Endothelial cell of umbilical vein (primary cell): Measurements from ENCODE around the gene ATP2C2. TPM values are rescaled to one million over a fixed set of nuclear protein-coding genes. Genes with fewer than 3 reads are reported as not detected.

Experiments used
- BruUV-seq: library from RNA; stranded (reverse); fragments of 400-500 nt; replicated peaks from 2 replicates; lab custom pipeline; 2021; lab: Mats Ljungman, UMichigan
- CTCF ChIA-PET: fragments of 300-600, 350-600 bp; sonication (Branson Sonifier 250); formaldehyde crosslinking; loops from one replicate; lab custom pipeline; 2021; ENCODE audit warnings: antibody characterized with exemption, inconsistent platforms; lab: Charles Lee
- POLR2A ChIA-PET: fragments of 300-600, 350-600 bp; sonication (Branson Sonifier 250); formaldehyde crosslinking; loops from one replicate; lab custom pipeline; 2021; ENCODE audit warnings: antibody characterized with exemption, inconsistent platforms; lab: Charles Lee
- DNase-seq: peaks from one replicate; pipeline ENCODE4 v3.0.0-alpha.2; 2011; ENCODE audit warnings: low read depth, low spot score
- FAIRE-seq: peaks from 2 replicates; lab custom pipeline; 2011; peaks lifted over from hg19 to GRCh38; lab: Jason Lieb, UNC
- H2AFZ ChIP-seq: 2 replicates; pipeline ENCODE4 v1.6.0; 2012; ENCODE audit warnings: low read depth, low read length, control low read depth, inconsistent platforms
- H3K27ac ChIP-seq: 2 replicates; pipeline ENCODE4 v1.5.1; 2011; ENCODE audit warnings: low read depth, mild to moderate bottlenecking, control low read depth, low read length, moderate library complexity; ENCODE audit not compliant: insufficient read depth
- H3K27me3 ChIP-seq, 2 experiments: 2 replicates each; pipeline versions ENCODE4 v1.6.0 to v1.6.1; 2011; ENCODE audit warnings: low read length in 2 of 2, mixed read lengths in 1 of 2; ENCODE audit not compliant: control insufficient read depth in 2 of 2, insufficient read depth in 2 of 2
- H3K36me3 ChIP-seq, 2 experiments: 2 replicates in 1 of 2; 3 replicates in 1 of 2; pipeline ENCODE4 v1.5.1; 2011; ENCODE audit warnings: low read length in 2 of 2, mild to moderate bottlenecking in 1 of 2, moderate library complexity in 1 of 2; ENCODE audit not compliant: control insufficient read depth in 2 of 2, insufficient read depth in 2 of 2; ENCODE audit errors: extremely low read depth in 1 of 2
- H3K4me1 ChIP-seq: 3 replicates; pipeline ENCODE4 v1.5.1; 2011; ENCODE audit warnings: mild to moderate bottlenecking, low read length; ENCODE audit not compliant: control insufficient read depth, insufficient read depth; ENCODE audit errors: extremely low read depth
- H3K4me2 ChIP-seq: 2 replicates; pipeline ENCODE4 v1.6.1; 2011; ENCODE audit warnings: low read length, control low read depth, mixed read lengths; ENCODE audit not compliant: insufficient read depth
- H3K4me3 ChIP-seq, 3 experiments: fragments of 200-600 bp in 1 of 3; sonication (generic), shearing (Covaris generic) in 1 of 3; replicated peaks in 1 of 3; 2 replicates each; pipeline ENCODE4 v1.5.1; 2011 to 2016; ENCODE audit warnings: control low read depth in 3 of 3, low read length in 3 of 3, mild to moderate bottlenecking in 2 of 3, inconsistent platforms in 1 of 3, low read depth in 1 of 3, moderate library complexity in 1 of 3; ENCODE audit not compliant: insufficient read depth in 1 of 3
- H3K79me2 ChIP-seq: 2 replicates; pipeline ENCODE4 v1.6.0; 2012; ENCODE audit warnings: low read length, inconsistent platforms; ENCODE audit not compliant: control insufficient read depth, insufficient read depth
- H3K9ac ChIP-seq: replicated peaks from 2 replicates; pipeline ENCODE3; 2011; ENCODE audit warnings: low read length, control low read depth; ENCODE audit not compliant: insufficient read depth; ENCODE audit errors: extremely low read depth
- H3K9me1 ChIP-seq: replicated peaks from 3 replicates; pipeline ENCODE4 v1.6.0; 2011; ENCODE audit warnings: mild to moderate bottlenecking, low read length; ENCODE audit not compliant: control insufficient read depth, insufficient read depth; ENCODE audit errors: extremely low read depth
- H3K9me3 ChIP-seq: replicated peaks from 2 replicates; pipeline ENCODE4 v1.5.1; 2012; ENCODE audit warnings: low read length, inconsistent platforms; ENCODE audit not compliant: control insufficient read depth, insufficient read depth
- H4K20me1 ChIP-seq: replicated peaks from 2 replicates; pipeline ENCODE3; 2011; ENCODE audit warnings: mild to moderate bottlenecking, low read length; ENCODE audit not compliant: control insufficient read depth, insufficient read depth; ENCODE audit errors: extremely low read depth
- CTCF ChIP-seq, 2 donors: IDR thresholded peaks; 1 replicate in 1 of 2; 2 replicates in 1 of 2; pipeline ENCODE4 v1.5.1; 2011; ENCODE audit warnings: low read length in 2 of 2, mild to moderate bottlenecking in 2 of 2, moderate library complexity in 2 of 2, control low read depth in 1 of 2, inconsistent platforms in 1 of 2, low read depth in 1 of 2; ENCODE audit not compliant: insufficient read depth in 1 of 2; ENCODE audit errors: extremely low read depth in 1 of 2
- EZH2 ChIP-seq: IDR thresholded peaks from 2 replicates; pipeline ENCODE4 v1.6.1; 2012; ENCODE audit warnings: borderline replicate concordance, low read depth, mild to moderate bottlenecking, moderate library complexity, low read length, inconsistent platforms; ENCODE audit not compliant: severe bottlenecking
- FOS ChIP-seq: IDR thresholded peaks from 2 replicates; pipeline ENCODE4 v1.6.1; 2011; ENCODE audit warnings: mild to moderate bottlenecking, low read length, moderate library complexity, borderline replicate concordance; ENCODE audit not compliant: insufficient read depth
- GATA2 ChIP-seq: IDR thresholded peaks from 2 replicates; pipeline ENCODE4 v1.7.0; 2011; ENCODE audit warnings: low read depth, mild to moderate bottlenecking, moderate library complexity, mixed read lengths, low read length; ENCODE audit not compliant: insufficient read length, insufficient read depth
- JUN ChIP-seq: IDR thresholded peaks from 2 replicates; pipeline ENCODE4 v1.6.1; 2011; ENCODE audit warnings: borderline replicate concordance, low read depth; ENCODE audit not compliant: insufficient read length, insufficient read depth
- MAX ChIP-seq: IDR thresholded peaks from 2 replicates; pipeline ENCODE4 v1.6.1; 2011; ENCODE audit not compliant: insufficient read depth, insufficient read length
- MYC ChIP-seq: IDR thresholded peaks from one replicate; pipeline ENCODE4 v1.6.1; 2011; ENCODE audit warnings: mild to moderate bottlenecking, low read depth, low read length
- POLR2A ChIP-seq: IDR thresholded peaks from 2 replicates; pipeline ENCODE4 v1.6.1; 2012; ENCODE audit warnings: low read depth, mild to moderate bottlenecking, control low read depth, low read length
- POLR2AphosphoS5 ChIP-seq: IDR thresholded peaks from 2 replicates; pipeline ENCODE4 v1.6.1; 2012; ENCODE audit warnings: low read depth, mild to moderate bottlenecking, control low read depth, low read length, moderate library complexity; ENCODE audit not compliant: insufficient read depth
- dilution Hi-C: fragments of 300-500 bp; cut with MboI; formaldehyde crosslinking; loops from one replicate; pipeline ENCODE4 v1.15.0; 2019; ENCODE audit warnings: low sequenced_read_pairs; ENCODE audit not compliant: extremely low pct_ligation_motif_present
- intact Hi-C: fragments of 100-400 bp; cut with micrococcal nuclease; formaldehyde crosslinking; loops from one replicate; pipeline ENCODE4 v1.10.0; 2022
- polyA plus RNA-seq, 4 experiments: library from polyadenylated mRNA; depleted of rRNA in 3 of 4; stranded (reverse) in 3 of 4; unstranded in 1 of 4; fragments of >200 nt; gene quantifications; 2 replicates each; pipeline versions ENCODE4 v1.2.1 to v1.2.3, GENCODE V29; 2011 to 2012; ENCODE audit warnings: missing spikeins in 1 of 4
- total RNA-seq: library from RNA; stranded (reverse); gene quantifications from 2 replicates; pipeline ENCODE4 v1.2.3, GENCODE V29; 2021

The ATP2C2 gene
- total and polyA plus RNA-seq, 2 donors (not counting 3 experiments of a cell fraction or from before 2014, with no cell fraction given): not detected

- TF ChIP-seq GATA2 (no peak), FOS (no peak), POLR2A (no peak), EZH2 (no peak), CTCF (IDR thresholded peaks at IDR 0.05; ENCODE audit: extremely low read depth in 1 of 2, insufficient read depth in 1 of 2, low read depth in 1 of 2, low read length in 2 of 2) (no peak), JUN (no peak), POLR2AphosphoS5 (no peak), MAX (no peak), MYC (no peak)
- dilution Hi-C loops: no loop called here
- H3K9ac ChIP-seq: no peak overlapping the region
Measured at GRCh38 chr16:84485255-84486010, 117.1 kb downstream of the ATP2C2 start.

More at GRCh38 chr16:84485255-84486010, 117.1 kb downstream of the ATP2C2 start:
- no peaks in the 10 kb centered on the region for H3K9me3 ChIP-seq
- H3K9me1 ChIP-seq: no peaks in the 10 kb centered on the region
- intact Hi-C loops: loop anchor here (2.0 to 10.0 kb wide), 2 partner anchors 421 to 529 kb away; no protein-coding TSS in a partner anchor
- ChIA-PET CTCF (interaction anchor here (1.5 to 3.4 kb wide), 4 partner anchors 209 to 529 kb away, joined by 3 to 16 read pairs (median 4); no protein-coding TSS in a partner anchor), POLR2A (no interaction called here)
- peaks cover 0 to 24% of the 10 kb centered on the region in 2 experiments for H3K36me3 ChIP-seq
- no peak overlapping the region for H3K4me2 ChIP-seq
- no peak overlapping the region for H3K27ac ChIP-seq
- no peak overlapping the region for H3K4me3 ChIP-seq
- no peaks in the 10 kb centered on the region for H4K20me1 ChIP-seq
- no peaks in the 10 kb centered on the region for H3K79me2 ChIP-seq
- DNase-seq: no peak
- H3K27me3 ChIP-seq: no peaks in the 10 kb centered on the region
- no peaks in the 10 kb centered on the region for H3K4me1 ChIP-seq
- no TSS peak for BruUV-seq
- no peak for FAIRE-seq
- H2AFZ ChIP-seq: no peak overlapping the region
